Epidermal melanocyte (primary cell): ENCODE results near the gene MOV10.
A peak's percentile ranks its signal among the peaks of the same experiment; 100 is the strongest.

ENCODE experiments used
- DNase-seq: peaks from one replicate; pipeline ENCODE4 v3.0.0; 2011; ENCODE audit warnings: low spot score; ENCODE audit not compliant: insufficient read length

MOV10 gene

GRCh38 chr1:112673592-112674439 lies 643 bp upstream of the MOV10 start:
- peak; percentile 53 for DNase-seq

- no peak for DNase-seq
These were observed 698 bp downstream of the MOV10 start for GRCh38 chr1:112674986-112675727.

- DNase-seq, result no peak
These were observed 1.4 kb downstream of the MOV10 start for GRCh38 chr1:112675728-112676381.

GRCh38 chr1:112676543-112676942 lies 2.1 kb downstream of the MOV10 start:
- no peak for DNase-seq

GRCh38 chr1:112677501-112677900 lies 3.0 kb downstream of the MOV10 start:
- no peak for DNase-seq

DNA sequence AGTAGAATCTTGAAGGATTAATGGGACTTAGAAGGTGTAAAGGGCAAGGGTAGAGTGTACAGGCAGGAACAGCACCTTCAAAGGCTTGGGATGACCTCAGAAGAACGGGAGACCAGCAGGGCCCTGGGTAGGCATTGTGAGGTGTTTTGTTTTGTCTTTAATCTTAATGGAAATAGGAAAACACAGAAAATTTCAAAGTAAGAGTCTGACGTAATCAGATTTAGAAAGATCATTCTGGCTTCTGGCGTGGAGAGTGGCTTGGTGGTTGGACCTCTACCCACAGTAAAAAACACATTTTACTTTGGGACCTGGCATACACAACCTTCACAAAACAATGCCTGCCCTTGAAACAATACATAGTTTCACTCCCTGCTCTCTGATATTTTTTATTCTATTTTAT lies 4.1 kb downstream of the MOV10 start:
- DNase-seq, result no peak

DNA sequence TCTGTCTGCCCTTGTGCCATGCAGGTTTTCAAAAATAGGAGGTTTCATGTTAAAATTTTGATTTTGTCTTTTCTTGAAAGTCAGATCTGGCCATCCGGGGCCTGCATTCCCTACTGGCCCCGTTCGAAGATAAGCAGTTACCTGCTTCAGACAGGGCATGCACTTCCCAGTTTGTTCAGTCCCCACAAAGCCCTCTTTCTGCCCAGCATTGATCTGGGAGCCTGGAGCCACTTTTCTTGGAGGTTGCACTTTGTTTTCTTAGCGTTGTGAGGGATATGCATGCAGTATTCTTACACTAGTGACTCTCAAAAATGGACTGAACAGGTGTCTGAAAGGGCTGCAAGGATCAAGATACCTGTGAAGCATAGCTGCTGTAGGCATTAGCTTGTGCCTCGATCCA lies 11.5 kb downstream of the MOV10 start:
- DNase-seq, result no peak

DNA sequence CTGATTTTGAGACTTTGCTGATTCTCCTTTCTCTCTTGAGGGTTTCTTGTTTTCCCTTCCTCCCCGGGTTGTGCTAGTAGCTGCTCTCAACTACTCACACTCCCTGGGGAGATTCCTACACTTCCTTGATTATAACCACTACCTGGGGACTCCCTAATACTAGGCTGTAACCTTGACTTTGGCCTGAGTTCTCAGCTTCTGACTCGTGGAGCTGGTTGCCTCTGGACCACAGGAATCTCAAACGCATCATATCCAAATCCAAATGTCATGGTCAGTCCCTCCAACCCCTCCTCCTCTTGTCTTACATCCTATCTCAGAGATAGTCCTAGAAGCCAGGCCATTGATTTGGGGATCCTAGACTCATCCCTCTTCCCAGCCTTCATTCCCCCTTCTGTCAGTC lies 12.0 kb downstream of the MOV10 start:
- DNase-seq, result no peak

DNA sequence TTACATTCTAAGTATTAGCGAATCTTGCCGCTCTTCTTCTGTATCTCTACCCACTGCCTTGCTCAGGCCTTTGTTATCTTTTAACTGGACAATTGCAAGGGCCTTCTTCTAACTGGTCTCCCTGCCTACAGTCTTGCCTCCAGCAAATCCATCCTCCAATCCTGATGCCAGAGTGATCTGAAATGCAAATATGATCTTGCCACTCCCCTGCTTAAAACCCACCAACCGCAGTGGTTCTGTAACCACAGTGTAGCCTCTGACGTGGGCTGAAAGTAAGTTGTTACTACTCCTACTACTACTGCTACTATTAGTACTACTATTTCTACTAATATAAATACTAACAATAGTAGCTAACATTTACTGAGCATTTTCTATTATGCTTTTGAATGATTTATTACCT lies 12.4 kb downstream of the MOV10 start:
- no peak for DNase-seq

GRCh38 chr1:112687361-112687760 lies 12.9 kb downstream of the MOV10 start:
- DNase-seq, result no peak

GRCh38 chr1:112687785-112688496 lies 13.5 kb downstream of the MOV10 start:
- no peak for DNase-seq

- DNase-seq, result no peak
These were observed 14.3 kb downstream of the MOV10 start for GRCh38 chr1:112688781-112689193.

GRCh38 chr1:112689196-112689841 lies 14.9 kb downstream of the MOV10 start:
- DNase-seq, result no peak

DNA sequence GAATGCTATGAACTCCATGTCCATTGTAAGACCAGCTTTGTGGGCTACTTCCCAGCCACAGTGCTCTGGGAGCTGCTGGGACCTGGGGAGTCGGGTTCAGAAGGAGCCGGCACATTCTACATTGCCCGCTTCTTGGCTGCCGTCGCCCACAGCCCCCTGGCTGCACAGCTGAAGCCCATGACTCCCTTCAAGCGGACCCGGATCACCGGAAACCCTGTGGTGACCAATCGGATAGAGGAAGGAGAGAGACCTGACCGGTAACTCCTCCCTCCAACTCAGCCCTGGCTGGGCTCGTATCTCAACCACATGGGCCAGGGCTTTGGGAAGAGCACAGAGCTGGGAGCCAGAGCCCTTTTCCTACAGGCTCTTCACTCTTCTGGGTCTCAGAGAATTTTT lies 15.4 kb downstream of the MOV10 start:
- no peak for DNase-seq

GRCh38 chr1:112692681-112693080 lies 18.2 kb downstream of the MOV10 start:
- DNase-seq, result no peak

GRCh38 chr1:112693821-112694220 lies 19.4 kb downstream of the MOV10 start:
- no peak for DNase-seq

DNA sequence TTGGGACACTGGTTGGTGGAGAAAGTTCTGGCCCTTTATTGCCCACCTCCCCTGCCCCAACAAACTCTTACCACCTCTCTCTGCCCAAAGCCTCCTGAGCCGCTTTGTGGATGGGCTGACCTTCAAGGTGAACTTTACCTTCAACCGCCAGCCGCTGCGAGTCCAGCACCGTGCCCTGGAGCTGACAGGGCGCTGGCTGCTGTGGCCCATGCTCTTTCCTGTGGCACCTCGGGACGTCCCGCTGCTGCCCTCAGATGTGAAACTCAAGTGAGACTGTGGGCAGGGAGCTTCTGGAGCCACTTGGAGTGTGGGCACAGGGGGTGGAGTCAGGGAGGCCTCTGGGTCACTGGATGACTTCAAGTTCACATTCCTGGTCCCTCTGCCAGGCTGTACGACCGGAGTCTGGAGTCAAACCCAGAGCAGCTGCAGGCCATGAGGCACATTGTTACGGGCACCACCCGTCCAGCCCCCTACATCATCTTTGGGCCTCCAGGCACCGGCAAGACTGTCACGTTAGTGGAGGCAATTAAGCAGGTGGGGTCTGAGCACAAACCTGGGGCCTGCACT lies 20.0 kb downstream of the MOV10 start:
- no peak for DNase-seq

DNA sequence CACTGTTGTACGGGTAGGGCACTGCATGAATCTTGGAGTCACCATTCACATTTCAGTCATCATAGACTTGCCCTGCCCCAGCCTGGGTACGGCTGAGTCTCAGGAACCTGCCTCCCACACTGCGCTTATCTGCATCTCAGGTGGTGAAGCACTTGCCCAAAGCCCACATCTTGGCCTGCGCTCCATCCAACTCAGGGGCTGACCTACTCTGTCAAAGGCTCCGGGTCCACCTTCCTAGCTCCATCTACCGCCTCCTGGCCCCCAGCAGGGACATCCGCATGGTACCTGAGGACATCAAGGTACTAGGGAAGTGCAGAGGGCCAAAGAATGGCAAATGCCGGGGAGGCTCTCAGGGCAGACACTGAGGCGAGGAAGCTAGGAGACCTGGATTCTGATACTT lies 20.8 kb downstream of the MOV10 start:
- no peak for DNase-seq

DNA sequence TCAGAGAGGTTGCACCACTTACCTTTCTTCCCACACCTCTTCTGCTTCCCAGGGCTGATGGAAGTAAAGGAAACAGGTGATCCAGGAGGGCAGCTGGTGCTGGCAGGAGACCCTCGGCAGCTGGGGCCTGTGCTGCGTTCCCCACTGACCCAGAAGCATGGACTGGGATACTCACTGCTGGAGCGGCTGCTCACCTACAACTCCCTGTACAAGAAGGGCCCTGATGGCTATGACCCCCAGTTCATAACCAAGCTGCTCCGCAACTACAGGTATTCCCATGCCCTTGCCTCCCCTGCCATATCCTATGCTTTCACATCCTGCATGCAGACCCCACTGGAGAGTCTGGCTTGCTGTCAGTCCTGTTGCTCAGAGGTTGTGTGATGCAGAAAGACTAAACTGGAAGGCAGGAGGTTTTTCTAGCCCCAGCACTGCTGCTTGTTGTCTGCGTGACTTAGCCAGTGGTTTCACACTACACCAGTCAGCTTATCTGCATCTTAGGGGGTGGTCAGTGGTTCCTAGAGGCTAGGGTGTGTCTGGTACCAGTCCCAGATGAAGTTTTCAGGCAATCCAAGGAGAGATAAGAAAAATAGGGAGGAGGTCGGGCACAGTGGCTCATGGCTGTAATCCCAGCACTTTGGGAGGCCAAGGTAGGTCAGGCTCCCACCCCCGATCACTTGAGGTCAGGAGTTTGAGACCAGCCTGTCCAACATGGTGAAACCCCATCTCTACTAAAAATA lies 22.3 kb downstream of the MOV10 start:
- no peak for DNase-seq

GRCh38 chr1:112697781-112698201 lies 23.3 kb downstream of the MOV10 start:
- no peak for DNase-seq
